Cortex of kidney (tissue), 1 donor: Measurements from ENCODE around the gene NME5.
"Not testable (repeated sequence)": the region's sequence is repeated elsewhere in the genome, so short reads cannot be mapped to it uniquely, and the experiment has no call there.

Experiments
- DNase-seq: peaks from one replicate; lab custom pipeline; 2025; lab: John Stamatoyannopoulos, UW

The NME5 gene

GRCh38 chr5:138078006-138078643, 61.1 kb downstream of the NME5 start:
- DNase-seq, result no peak

GRCh38 chr5:138077064-138077696, 62.0 kb downstream of the NME5 start:
- no peak for DNase-seq

GRCh38 chr5:138070026-138070425, 69.2 kb downstream of the NME5 start:
- DNase-seq, result not testable (repeated sequence)

- no peak for DNase-seq
These were observed 70.3 kb downstream of the NME5 start for GRCh38 chr5:138068742-138069600.

GRCh38 chr5:138067945-138068344, 71.3 kb downstream of the NME5 start:
- no peak for DNase-seq
